Posterior cingulate gyrus (tissue), 11 donors: ENCODE results near the gene SKA3.

ENCODE experiments used
- DNase-seq, 10 donors: peaks; one replicate each; pipeline versions ENCODE4 v3.0.0 to v3.0.0-alpha.2; 2020 to 2021; ENCODE audit warnings: mixed read lengths in 3 of 10
- intact Hi-C: fragments of 100-400 bp; cut with DNase I; formaldehyde crosslinking; loops from one replicate; pipeline ENCODE4 v1.15.1; 2023

SKA3 gene

GRCh38 chr13:21118180-21118579, 58.2 kb downstream of the SKA3 start:
- intact Hi-C loops: no loop called here
- DNase-seq: no peak

- DNase-seq: no peak
- intact Hi-C loops: no loop called here
These were observed 59.1 kb downstream of the SKA3 start for GRCh38 chr13:21117104-21117809.

GRCh38 chr13:21116141-21116540, 60.2 kb downstream of the SKA3 start:
- DNase-seq: no peak
- intact Hi-C loops: no loop called here

- intact Hi-C loops: no loop called here
- no peak for DNase-seq
These were observed 61.1 kb downstream of the SKA3 start for GRCh38 chr13:21115231-21115630.

- intact Hi-C loops: no loop called here
- DNase-seq: no peak
These were observed 64.8 kb downstream of the SKA3 start for GRCh38 chr13:21111546-21111945.

- DNase-seq: no peak
- intact Hi-C loops: no loop called here
These were observed 67.2 kb downstream of the SKA3 start for GRCh38 chr13:21109168-21109567.

GRCh38 chr13:21106089-21106488, 70.3 kb downstream of the SKA3 start:
- intact Hi-C loops: no loop called here
- no peak for DNase-seq

GRCh38 chr13:21104199-21105019, 71.9 kb downstream of the SKA3 start:
- intact Hi-C loops: no loop called here
- no peak for DNase-seq
